Heart left ventricle (tissue), 13 donors: ENCODE results near the gene KHK.

Experiments used
- CTCF ChIP-seq, 12 donors: fragments of 200-600 bp; sonication (generic) in 4 of 12; IDR thresholded peaks; one replicate each; pipeline versions ENCODE4 v1.5.0 to v1.8.0; 2018 to 2022; ENCODE audit warnings: antibody characterized with exemption in 12 of 12, mild to moderate bottlenecking in 5 of 12
- POLR2A ChIP-seq, 2 donors: fragments of 450-650 bp; IDR thresholded peaks; one replicate each; pipeline ENCODE4 v1.6.1; 2017; ENCODE audit warnings: antibody characterized with exemption in 2 of 2, mild to moderate bottlenecking in 2 of 2, moderate library complexity in 2 of 2
- donor health status: ischemic (EF 13 %, LVEDD 7.1; RV severe dilation, severe dysfunction).
- donor health status: DM: no; HTN: yes; CAD: no.
- donor health status: DM: no; HTN: no; CAD: no.
- donor health status: ischemic (EF 25% LVEDD 6.9; RV normal size, moderate dysfunction).
- donor health status: ischemic (EF 25% LVEDD 5.7; RV mildly dilated, moderate dysfunction).
- donor health status: ischemic (EF 35%, LVEDD 5.7; RV mildly dilated, moderate dysfunction).
- donor health status: nonischemic (EF 11% LVEDD 7.7; RV severe dilation, severe dysfunction).
- donor health status: DM: yes; HTN: yes; CAD: no.
- donor health status: PGD.
- donor health status: ischemic (EF 29% LVEDD 5.4; RV normal size, mild dysfunction).
- donor health status: nonischemic (EF 23%, LVEDD 6.1; RV moderate dilation, normal function).

- TF ChIP-seq CTCF (IDR thresholded peaks at IDR 0.05) (no peak), POLR2A (IDR thresholded peaks at IDR 0.05) (no peak)
These were observed 2.8 kb downstream of the KHK start for GRCh38 chr2:27089111-27089954.
